LNCaP clone FGC (cell line): ENCODE results near the gene CRTC3.
A peak's percentile ranks its signal among the peaks of the same experiment; 100 is the strongest.
"Not testable (repeated sequence)": the region's sequence is repeated elsewhere in the genome, so short reads cannot be mapped to it uniquely, and the experiment has no call there.

ENCODE experiments used
- DNase-seq: peaks from one replicate; pipeline ENCODE4 v3.0.0-alpha.2; 2011; ENCODE audit warnings: low read depth
- H3K4me3 ChIP-seq: 2 replicates; pipeline ENCODE4 v1.5.1; 2011; ENCODE audit warnings: mild to moderate bottlenecking, low read depth, low read length, control low read depth
- CTCF ChIP-seq: IDR thresholded peaks from 2 replicates; pipeline ENCODE4 v1.5.1; 2012; ENCODE audit warnings: mild to moderate bottlenecking; ENCODE audit not compliant: control insufficient read depth, insufficient read depth; ENCODE audit errors: extremely low read depth

CRTC3 gene

DNA sequence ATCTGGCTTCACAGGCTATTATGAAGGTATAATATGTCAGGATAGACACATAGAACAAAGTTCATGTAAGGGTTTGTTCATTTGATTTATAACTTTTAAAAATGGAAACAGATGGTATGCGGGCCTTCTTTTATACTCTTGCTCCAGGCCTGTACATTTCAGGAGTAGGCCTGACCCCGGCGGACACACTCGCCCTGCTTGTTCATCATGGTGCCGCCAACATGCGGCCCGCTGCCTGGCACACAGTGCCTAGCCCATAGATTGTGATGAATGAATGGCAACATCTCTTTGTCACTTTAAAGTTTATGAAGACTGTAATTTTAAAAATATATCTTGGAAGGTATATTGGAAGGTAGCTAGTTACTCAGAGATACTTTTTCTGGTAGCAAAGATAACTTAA, 95.3 kb downstream of the CRTC3 start:
- no peak for DNase-seq
- no peak overlapping the region for H3K4me3 ChIP-seq
- TF ChIP-seq CTCF, result no peak

- no peak for TF ChIP-seq CTCF
- DNase-seq, result no peak
- H3K4me3 ChIP-seq, result no peak overlapping the region
These were observed 99.5 kb downstream of the CRTC3 start for GRCh38 chr15:90629217-90629616.

- no peak for TF ChIP-seq CTCF
- DNase-seq, result no peak
- H3K4me3 ChIP-seq, result no peak overlapping the region
These were observed 103.6 kb downstream of the CRTC3 start for GRCh38 chr15:90633360-90633759.

- DNase-seq, result not testable (repeated sequence)
These were observed 107.3 kb downstream of the CRTC3 start for GRCh38 chr15:90636993-90637392.

GRCh38 chr15:90637693-90638092, 108.0 kb downstream of the CRTC3 start:
- H3K4me3 ChIP-seq, result no peak overlapping the region
- DNase-seq, result no peak
- TF ChIP-seq CTCF, result no peak

More at GRCh38 chr15:90636993-90637392, 107.3 kb downstream of the CRTC3 start:
- not testable (repeated sequence) for H3K4me3 ChIP-seq

DNA sequence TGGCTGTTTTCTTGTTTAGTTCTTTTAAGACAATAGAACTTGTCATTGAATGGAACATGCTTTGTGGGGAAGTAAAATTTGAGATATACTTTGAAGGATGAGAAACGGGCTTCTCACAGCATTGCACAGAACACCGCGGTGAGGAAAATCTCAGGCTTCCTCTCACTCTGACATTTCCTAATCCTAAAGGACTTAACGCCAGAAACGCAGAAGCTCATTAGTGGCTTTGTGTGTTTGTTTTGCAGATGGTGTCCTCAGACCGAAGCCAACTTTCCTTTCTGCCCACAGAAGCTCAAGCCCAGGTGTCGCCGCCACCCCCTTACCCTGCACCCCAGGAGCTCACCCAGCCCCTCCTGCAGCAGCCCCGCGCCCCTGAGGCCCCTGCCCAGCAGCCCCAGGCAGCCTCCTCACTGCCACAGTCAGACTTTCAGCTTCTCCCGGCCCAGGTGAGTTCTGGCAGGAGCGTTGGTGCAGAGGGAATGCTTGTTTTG, 108.5 kb downstream of the CRTC3 start:
- H3K4me3 ChIP-seq, result no peak overlapping the region
- TF ChIP-seq CTCF, result no peak
- no peak for DNase-seq

GRCh38 chr15:90638963-90639362, 109.2 kb downstream of the CRTC3 start:
- no peak for DNase-seq
- H3K4me3 ChIP-seq, result no peak overlapping the region
- peak; percentile 21; the same call in 1 of the 2 replicates for TF ChIP-seq CTCF
